ENCODE measurements around the gene ARL4D. TPM values are rescaled to one million over a fixed set of nuclear protein-coding genes. Genes with fewer than 3 reads are reported as not detected.

ARL4D gene
- total and polyA plus RNA-seq, 2 donors (not counting 1 experiment from before 2014, with no cell fraction given) = 11.3 to 14.5 TPM

GRCh38 chr17:43383826-43384475, 14.8 kb upstream of the ARL4D start:
- intact Hi-C loops (cut with micrococcal nuclease) = no loop called here
- no peaks in the 10 kb centered on the region for H4K20me1 ChIP-seq (ENCODE audit: control insufficient read depth, insufficient read depth, low read length, poor library complexity, severe bottlenecking)
- no peak overlapping the region for H2AFZ ChIP-seq (ENCODE audit: insufficient read depth, low read depth, low read length, poor library complexity, severe bottlenecking)
- H3K4me2 ChIP-seq (replicated peaks; ENCODE audit: low read depth, low read length, poor library complexity, severe bottlenecking) = no peak overlapping the region
- peaks cover 0 to 3% of the 10 kb centered on the region in 2 experiments for H3K36me3 ChIP-seq (replicated peaks in 1 of 2; ENCODE audit: control extremely low read depth in 1 of 2, control insufficient read depth in 1 of 2, extremely low read depth in 1 of 2, insufficient read depth in 2 of 2, low read length in 1 of 2)
- H3K79me2 ChIP-seq (ENCODE audit: control insufficient read depth, insufficient read depth, low read length) = peaks cover 8% of the 10 kb centered on the region
- 89% methylated on average over 3 of the region's 9 CpGs for WGBS (ENCODE audit: insufficient coverage)
- no peak for ATAC-seq (ENCODE audit: low read depth)
- Mint-ChIP-seq H3K27ac (no peak overlapping the region), H3K4me1 (peaks cover 28% of the 10 kb centered on the region), H3K4me3 (no peak overlapping the region), H3K27me3 (no peaks in the 10 kb centered on the region), H3K9me3 (ENCODE audit: insufficient read depth) (peaks cover 2% of the 10 kb centered on the region)
- H3K9ac ChIP-seq (ENCODE audit: low read length) = no peak overlapping the region
- no peaks in the 10 kb centered on the region for H3K27me3 ChIP-seq (replicated peaks in 1 of 4; ENCODE audit: control extremely low read depth in 1 of 4, control insufficient read depth in 3 of 4, insufficient read depth in 4 of 4, low read length in 3 of 4)
- ChIA-PET POLR2A (interaction anchor here (6.0 kb wide), 1 partner anchor 14 kb away, joined by 220 read pairs; no protein-coding TSS in a partner anchor), CTCF (interaction anchor here (0.9 kb wide), 1 partner anchor 10 kb away, joined by 3 read pairs; no protein-coding TSS in a partner anchor)
- H3K4me3 ChIP-seq (ENCODE audit: control extremely low read depth in 1 of 5, extremely low read depth in 1 of 5, insufficient read depth in 1 of 5, low read depth in 2 of 5, low read length in 4 of 5) = no peak overlapping the region
- peaks cover 4 to 30% (median 18%) of the 10 kb centered on the region in 3 donors for H3K9me3 ChIP-seq (ENCODE audit: control extremely low read depth in 1 of 3, control insufficient read depth in 2 of 3, insufficient read depth in 1 of 3, low read length in 2 of 3)
- no peak overlapping the region for H3K27ac ChIP-seq (ENCODE audit: low read length in 2 of 2)
- TF ChIP-seq, protein P1, sequence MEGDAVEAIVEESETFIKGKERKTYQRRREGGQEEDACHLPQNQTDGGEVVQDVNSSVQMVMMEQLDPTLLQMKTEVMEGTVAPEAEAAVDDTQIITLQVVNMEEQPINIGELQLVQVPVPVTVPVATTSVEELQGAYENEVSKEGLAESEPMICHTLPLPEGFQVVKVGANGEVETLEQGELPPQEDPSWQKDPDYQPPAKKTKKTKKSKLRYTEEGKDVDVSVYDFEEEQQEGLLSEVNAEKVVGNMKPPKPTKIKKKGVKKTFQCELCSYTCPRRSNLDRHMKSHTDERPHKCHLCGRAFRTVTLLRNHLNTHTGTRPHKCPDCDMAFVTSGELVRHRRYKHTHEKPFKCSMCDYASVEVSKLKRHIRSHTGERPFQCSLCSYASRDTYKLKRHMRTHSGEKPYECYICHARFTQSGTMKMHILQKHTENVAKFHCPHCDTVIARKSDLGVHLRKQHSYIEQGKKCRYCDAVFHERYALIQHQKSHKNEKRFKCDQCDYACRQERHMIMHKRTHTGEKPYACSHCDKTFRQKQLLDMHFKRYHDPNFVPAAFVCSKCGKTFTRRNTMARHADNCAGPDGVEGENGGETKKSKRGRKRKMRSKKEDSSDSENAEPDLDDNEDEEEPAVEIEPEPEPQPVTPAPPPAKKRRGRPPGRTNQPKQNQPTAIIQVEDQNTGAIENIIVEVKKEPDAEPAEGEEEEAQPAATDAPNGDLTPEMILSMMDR (IDR thresholded peaks at IDR 0.05) = no peak
- TF ChIP-seq EZH2 (IDR thresholded peaks at IDR 0.05; ENCODE audit: borderline replicate concordance, insufficient read depth, low read depth, low read length, poor library complexity, severe bottlenecking) = no peak
- DNase-seq = no peak
- H3K4me1 ChIP-seq (ENCODE audit: control insufficient read depth in 2 of 2, insufficient read depth in 2 of 2, low read length in 2 of 2) = peaks cover 12% of the 10 kb centered on the region in 2 donors

GRCh38 chr17:43384476-43384862, 14.3 kb upstream of the ARL4D start:
- ChIA-PET CTCF (interaction anchor here (0.9 to 4.9 kb wide), 2 partner anchors 10 to 15 kb away, joined by 3 to 42 read pairs; no protein-coding TSS in a partner anchor), POLR2A (interaction anchor here (6.0 kb wide), 1 partner anchor 15 kb away, joined by 220 read pairs; no protein-coding TSS in a partner anchor)
- DNase-seq = no peak
- H3K9me3 ChIP-seq (ENCODE audit: control extremely low read depth in 1 of 3, control insufficient read depth in 2 of 3, insufficient read depth in 1 of 3, low read length in 2 of 3) = peaks cover 4 to 25% (median 18%) of the 10 kb centered on the region in 3 donors
- Mint-ChIP-seq H3K4me1 (peaks cover 33% of the 10 kb centered on the region), H3K4me3 (no peak overlapping the region), H3K27ac (no peak overlapping the region), H3K27me3 (no peaks in the 10 kb centered on the region), H3K9me3 (ENCODE audit: insufficient read depth) (peaks cover 2% of the 10 kb centered on the region)
- H3K4me2 ChIP-seq (replicated peaks; ENCODE audit: low read depth, low read length, poor library complexity, severe bottlenecking) = no peak overlapping the region
- ATAC-seq (ENCODE audit: low read depth) = no peak
- H3K27me3 ChIP-seq (replicated peaks in 1 of 4; ENCODE audit: control extremely low read depth in 1 of 4, control insufficient read depth in 3 of 4, insufficient read depth in 4 of 4, low read length in 3 of 4) = no peaks in the 10 kb centered on the region
- no peaks in the 10 kb centered on the region for H4K20me1 ChIP-seq (ENCODE audit: control insufficient read depth, insufficient read depth, low read length, poor library complexity, severe bottlenecking)
- no peak overlapping the region for H3K9ac ChIP-seq (ENCODE audit: low read length)
- H2AFZ ChIP-seq (ENCODE audit: insufficient read depth, low read depth, low read length, poor library complexity, severe bottlenecking) = no peak overlapping the region
- TF ChIP-seq, protein P1 (IDR thresholded peaks at IDR 0.05) = no peak
- TF ChIP-seq EZH2 (IDR thresholded peaks at IDR 0.05; ENCODE audit: borderline replicate concordance, insufficient read depth, low read depth, low read length, poor library complexity, severe bottlenecking) = no peak
- peaks cover 13 to 14% of the 10 kb centered on the region in 2 donors for H3K4me1 ChIP-seq (ENCODE audit: control insufficient read depth in 2 of 2, insufficient read depth in 2 of 2, low read length in 2 of 2)
- WGBS (ENCODE audit: insufficient coverage) = 68% methylated on average over 2 of the region's 2 CpGs
- H3K27ac ChIP-seq (ENCODE audit: low read length in 2 of 2) = no peak overlapping the region
- H3K4me3 ChIP-seq (ENCODE audit: control extremely low read depth in 1 of 5, extremely low read depth in 1 of 5, insufficient read depth in 1 of 5, low read depth in 2 of 5, low read length in 4 of 5) = no peak overlapping the region
- H3K36me3 ChIP-seq (replicated peaks in 1 of 2; ENCODE audit: control extremely low read depth in 1 of 2, control insufficient read depth in 1 of 2, extremely low read depth in 1 of 2, insufficient read depth in 2 of 2, low read length in 1 of 2) = peaks cover 0 to 3% of the 10 kb centered on the region in 2 experiments
- peaks cover 8% of the 10 kb centered on the region for H3K79me2 ChIP-seq (ENCODE audit: control insufficient read depth, insufficient read depth, low read length)
- intact Hi-C loops (cut with micrococcal nuclease) = no loop called here
